Measurements from ENCODE around the gene TBATA. TPM values are rescaled to one million over a fixed set of nuclear protein-coding genes. Genes with fewer than 3 reads are reported as not detected.

The TBATA gene
- total RNA-seq, 1 donor from 2014 or later: not detected

DNA sequence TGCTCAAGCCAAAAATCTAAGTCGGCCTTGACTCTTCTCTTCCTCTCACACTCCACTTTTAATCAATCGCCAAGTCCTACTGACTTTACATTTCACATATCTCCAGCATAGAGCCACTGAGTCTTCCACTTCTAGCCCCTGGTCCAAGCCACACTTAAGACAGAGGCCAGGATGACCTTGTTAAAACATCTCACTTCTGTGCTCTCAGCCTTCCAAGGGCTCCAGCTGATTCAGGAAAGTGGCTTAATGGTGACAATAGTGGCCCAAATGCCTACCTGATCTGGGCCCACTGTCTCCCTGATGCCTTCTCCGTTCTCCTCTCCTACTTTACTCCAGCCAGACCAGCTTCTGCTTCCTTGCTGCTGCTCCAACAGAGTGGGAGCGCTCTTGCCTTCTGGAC lies 4.4 kb downstream of the TBATA start:
- DNase-seq (ENCODE audit: extremely low spot score, unreplicated experiment): no peak
- Mint-ChIP-seq H3K27me3 (no peaks in the 10 kb centered on the region), H3K9me3 (no peaks in the 10 kb centered on the region)

DNA sequence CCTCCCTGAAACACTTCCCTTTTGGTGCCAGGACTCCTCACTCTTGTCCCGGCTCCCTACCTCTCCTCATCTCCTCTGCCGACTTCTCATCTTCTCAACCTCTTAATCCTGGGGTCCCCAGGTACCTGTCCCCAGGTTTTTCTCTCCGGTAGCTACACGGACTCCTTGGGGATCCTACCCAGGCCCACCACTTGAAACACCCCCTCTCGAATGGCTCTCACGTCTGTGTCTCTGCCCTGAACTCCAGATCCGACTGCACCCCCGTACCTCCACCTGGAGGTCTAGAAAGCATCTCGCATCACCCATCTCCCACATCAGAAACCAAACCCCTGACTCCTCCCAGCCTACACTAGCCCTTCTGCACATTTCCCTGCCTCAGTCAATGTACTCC lies 4.8 kb downstream of the TBATA start:
- Mint-ChIP-seq H3K9me3 (no peaks in the 10 kb centered on the region), H3K4me3 (no peak overlapping the region), H3K4me1 (ENCODE audit: unreplicated experiment) (peaks cover 11% of the 10 kb centered on the region), H3K27me3 (no peaks in the 10 kb centered on the region), H3K27ac (no peak overlapping the region), H3K36me3 (no peaks in the 10 kb centered on the region)
- TF ChIP-seq, protein P1, sequence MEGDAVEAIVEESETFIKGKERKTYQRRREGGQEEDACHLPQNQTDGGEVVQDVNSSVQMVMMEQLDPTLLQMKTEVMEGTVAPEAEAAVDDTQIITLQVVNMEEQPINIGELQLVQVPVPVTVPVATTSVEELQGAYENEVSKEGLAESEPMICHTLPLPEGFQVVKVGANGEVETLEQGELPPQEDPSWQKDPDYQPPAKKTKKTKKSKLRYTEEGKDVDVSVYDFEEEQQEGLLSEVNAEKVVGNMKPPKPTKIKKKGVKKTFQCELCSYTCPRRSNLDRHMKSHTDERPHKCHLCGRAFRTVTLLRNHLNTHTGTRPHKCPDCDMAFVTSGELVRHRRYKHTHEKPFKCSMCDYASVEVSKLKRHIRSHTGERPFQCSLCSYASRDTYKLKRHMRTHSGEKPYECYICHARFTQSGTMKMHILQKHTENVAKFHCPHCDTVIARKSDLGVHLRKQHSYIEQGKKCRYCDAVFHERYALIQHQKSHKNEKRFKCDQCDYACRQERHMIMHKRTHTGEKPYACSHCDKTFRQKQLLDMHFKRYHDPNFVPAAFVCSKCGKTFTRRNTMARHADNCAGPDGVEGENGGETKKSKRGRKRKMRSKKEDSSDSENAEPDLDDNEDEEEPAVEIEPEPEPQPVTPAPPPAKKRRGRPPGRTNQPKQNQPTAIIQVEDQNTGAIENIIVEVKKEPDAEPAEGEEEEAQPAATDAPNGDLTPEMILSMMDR (conservative IDR thresholded peaks at IDR 0.05): no peak
- DNase-seq (ENCODE audit: extremely low spot score, unreplicated experiment): no peak

More for the DNA sequence above, 4.4 kb downstream of the TBATA start:
- peaks cover 11% of the 10 kb centered on the region for H3K4me1 Mint-ChIP-seq (ENCODE audit: unreplicated experiment)
- TF ChIP-seq, protein P1 (conservative IDR thresholded peaks at IDR 0.05): no peak
- H3K4me3 Mint-ChIP-seq: no peak overlapping the region
- no peaks in the 10 kb centered on the region for H3K36me3 Mint-ChIP-seq
- H3K27ac Mint-ChIP-seq: no peak overlapping the region

DNA sequence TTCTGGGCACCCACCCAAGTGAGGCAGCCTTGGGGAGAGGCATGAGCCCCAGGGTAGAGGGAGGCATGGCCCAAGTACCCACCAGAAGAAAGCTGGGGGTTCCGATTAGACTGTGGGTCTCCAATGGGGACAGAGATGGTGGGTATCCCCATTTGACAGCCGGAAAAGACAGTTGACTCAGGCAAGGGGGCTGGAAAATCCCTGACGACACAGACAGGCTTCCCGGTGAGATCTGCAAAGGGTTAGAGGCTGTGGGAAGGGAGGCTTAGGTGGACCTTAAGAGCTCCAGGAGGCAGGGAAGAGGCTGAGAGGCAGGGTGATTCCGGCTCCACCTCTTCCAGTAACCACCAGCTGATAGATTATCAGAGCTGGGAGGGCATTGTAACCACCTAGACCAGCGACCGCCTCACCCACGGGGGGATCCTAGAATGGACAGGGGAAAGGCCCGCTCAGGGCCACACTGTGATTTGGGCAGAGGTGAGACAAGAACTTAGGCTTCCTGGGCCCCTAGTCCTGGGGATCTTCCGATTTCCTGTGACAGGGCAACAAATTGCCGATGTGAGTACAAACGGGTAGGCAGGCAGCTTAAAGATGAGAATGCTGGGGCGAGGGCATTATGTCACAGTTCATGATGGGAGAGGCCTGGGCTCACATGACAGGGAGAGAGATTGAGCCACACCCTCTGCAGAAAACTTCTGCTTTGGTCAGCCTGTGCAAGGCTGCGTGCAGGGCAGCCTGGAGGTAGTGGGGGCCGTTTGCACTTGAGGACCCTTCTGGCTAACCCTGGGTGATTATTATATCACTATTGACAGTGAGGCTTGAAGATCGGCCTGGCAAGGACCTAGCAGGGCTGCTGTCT lies 5.4 kb downstream of the TBATA start:
- no peaks in the 10 kb centered on the region for H3K36me3 Mint-ChIP-seq
- H3K9me3 Mint-ChIP-seq: no peaks in the 10 kb centered on the region
- no peak overlapping the region for H3K27ac Mint-ChIP-seq
- H3K4me1 Mint-ChIP-seq (ENCODE audit: unreplicated experiment): peaks cover 11% of the 10 kb centered on the region
- TF ChIP-seq, protein P1 (conservative IDR thresholded peaks at IDR 0.05): no peak
- H3K27me3 Mint-ChIP-seq: no peaks in the 10 kb centered on the region
- H3K4me3 Mint-ChIP-seq: no peak overlapping the region
- DNase-seq (ENCODE audit: extremely low spot score, unreplicated experiment): no peak

DNA sequence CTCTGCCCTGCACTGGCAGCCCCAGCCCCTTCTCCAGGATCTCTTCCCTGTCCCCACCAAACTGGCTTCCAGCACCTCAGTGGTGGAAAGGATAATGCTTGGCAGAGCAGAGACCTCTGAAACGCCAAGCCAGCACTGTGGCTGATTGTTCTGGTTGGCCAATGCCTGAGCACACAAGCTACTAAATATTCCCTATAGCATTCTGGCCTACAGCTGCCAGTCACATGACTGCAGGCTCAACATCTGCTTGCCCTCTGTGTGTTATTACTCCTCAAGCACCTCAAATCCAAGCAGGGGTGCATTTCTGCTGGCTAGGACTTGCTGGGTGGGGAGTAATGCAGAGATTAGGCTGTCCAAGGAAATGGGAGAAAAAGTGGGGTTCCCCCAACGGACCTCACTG lies 6.1 kb downstream of the TBATA start:
- no peaks in the 10 kb centered on the region for H3K9me3 Mint-ChIP-seq
- H3K27me3 Mint-ChIP-seq: no peaks in the 10 kb centered on the region
- DNase-seq (ENCODE audit: extremely low spot score, unreplicated experiment): no peak
- H3K4me1 Mint-ChIP-seq (ENCODE audit: unreplicated experiment): peaks cover 11% of the 10 kb centered on the region
- no peaks in the 10 kb centered on the region for H3K36me3 Mint-ChIP-seq
- TF ChIP-seq, protein P1 (conservative IDR thresholded peaks at IDR 0.05): no peak
- H3K4me3 Mint-ChIP-seq: no peak overlapping the region
- H3K27ac Mint-ChIP-seq: no peak overlapping the region

DNA sequence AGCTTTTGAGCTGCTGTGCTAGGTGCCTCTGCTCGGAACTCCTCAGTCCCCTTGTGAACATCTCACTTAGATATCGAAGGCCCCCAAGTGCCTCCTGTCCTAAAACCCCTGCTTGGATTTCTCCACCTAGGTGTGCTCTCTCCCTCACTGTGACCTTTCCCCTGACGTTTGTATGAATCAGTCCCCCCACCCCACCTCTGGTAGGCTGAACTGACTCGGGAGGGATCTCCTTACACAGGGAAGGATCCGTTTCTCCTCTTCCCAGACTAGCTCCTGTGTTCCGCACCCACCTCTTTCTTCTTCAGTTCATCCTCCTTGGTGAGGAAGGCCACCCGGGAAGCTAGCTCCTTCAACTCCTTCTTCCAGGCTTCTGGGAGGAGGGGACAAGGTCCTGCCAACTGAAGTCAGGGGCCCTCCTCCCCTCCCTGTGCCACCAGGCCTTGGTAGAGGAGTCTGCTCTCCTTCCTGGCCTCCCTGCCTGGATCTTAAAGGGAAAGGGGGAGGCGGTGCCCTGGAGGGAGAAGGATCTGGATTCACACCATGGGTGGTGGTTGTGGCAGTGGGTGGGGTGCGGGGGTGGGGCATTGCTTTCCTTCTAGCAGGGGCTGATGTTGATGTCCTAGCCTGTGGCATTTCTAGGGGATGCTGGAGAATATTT lies 6.8 kb downstream of the TBATA start:
- Mint-ChIP-seq H3K36me3 (no peaks in the 10 kb centered on the region), H3K27me3 (no peaks in the 10 kb centered on the region), H3K27ac (no peak overlapping the region), H3K4me1 (ENCODE audit: unreplicated experiment) (peaks cover 11% of the 10 kb centered on the region), H3K9me3 (no peaks in the 10 kb centered on the region), H3K4me3 (no peak overlapping the region)
- TF ChIP-seq, protein P1 (conservative IDR thresholded peaks at IDR 0.05): no peak
- no peak for DNase-seq (ENCODE audit: extremely low spot score, unreplicated experiment)

All from type B pancreatic cell (in vitro differentiated cells).